IMR-90 (cell line): ENCODE results near the gene MSRB1. TPM values are rescaled to one million over a fixed set of nuclear protein-coding genes. Genes with fewer than 3 reads are reported as not detected.

ENCODE experiments used
- ATAC-seq: fragments of 200-7000 bp; cut with Tn5 transposase; 2 replicates; pipeline ENCODE4 v1.9.1; 2020; ENCODE audit warnings: low read depth, mild to moderate bottlenecking, moderate library complexity
- BruUV-seq: library from RNA; stranded (reverse); fragments of 400-500 nt; replicated peaks from 2 replicates; lab custom pipeline; 2021; lab: Mats Ljungman, UMichigan
- CTCF ChIA-PET: fragments of 300-600 bp; formaldehyde crosslinking; extraction: SDS; loops from one replicate; lab custom pipeline; 2021; ENCODE audit warnings: antibody characterized with exemption; lab: Yijun Ruan, JAX
- POLR2A ChIA-PET: fragments of 300-600 bp; sonication (Branson Sonifier 250); formaldehyde crosslinking; loops from one replicate; lab custom pipeline; 2022; ENCODE audit warnings: antibody characterized with exemption; ENCODE audit not compliant: unreplicated experiment; lab: Charles Lee
- DNase-seq: peaks from one replicate; pipeline ENCODE4 v3.0.0; 2013
- H2AFZ ChIP-seq: replicated peaks from 2 replicates; pipeline ENCODE3; 2013; ENCODE audit warnings: low read length, mild to moderate bottlenecking; ENCODE audit not compliant: poor library complexity
- H2AK5ac ChIP-seq: 2 replicates; pipeline ENCODE4 v1.6.1; 2013; ENCODE audit warnings: low read depth, low read length, inconsistent platforms
- H2AK9ac ChIP-seq: replicated peaks from 2 replicates; pipeline ENCODE3; 2013; ENCODE audit warnings: mild to moderate bottlenecking, low read depth, low read length, moderate library complexity; ENCODE audit not compliant: poor library complexity
- H2BK120ac ChIP-seq: 2 replicates; pipeline ENCODE4 v1.6.1; 2013; ENCODE audit warnings: low read depth, low read length, inconsistent platforms
- H2BK15ac ChIP-seq: 3 replicates; pipeline ENCODE4 v1.6.1; 2013; ENCODE audit warnings: low read depth, low read length, inconsistent platforms
- H2BK20ac ChIP-seq: 2 replicates; pipeline ENCODE4 v1.6.1; 2013; ENCODE audit warnings: low read depth, mild to moderate bottlenecking, inconsistent platforms, low read length, moderate library complexity
- H2BK5ac ChIP-seq: 2 replicates; pipeline ENCODE4 v1.6.1; 2013; ENCODE audit warnings: mild to moderate bottlenecking, low read depth, low read length, inconsistent platforms; ENCODE audit not compliant: poor library complexity, severe bottlenecking
- H3K14ac ChIP-seq: replicated peaks from 2 replicates; pipeline ENCODE4 v1.6.1; 2013; ENCODE audit warnings: low read depth, low read length, inconsistent platforms
- H3K18ac ChIP-seq: 2 replicates; pipeline ENCODE4 v1.6.1; 2013; ENCODE audit warnings: low read depth, low read length, control low read depth
- H3K23ac ChIP-seq: 2 replicates; pipeline ENCODE4 v1.6.1; 2013; ENCODE audit warnings: low read depth, low read length, inconsistent platforms
- H3K27ac ChIP-seq: 2 replicates; pipeline ENCODE4 v1.5.1; 2013; ENCODE audit warnings: mild to moderate bottlenecking, control low read depth, low read length; ENCODE audit not compliant: insufficient read depth
- H3K27me3 ChIP-seq: 2 replicates; pipeline ENCODE4 v1.6.1; 2013; ENCODE audit warnings: low read length; ENCODE audit not compliant: control insufficient read depth, insufficient read depth
- H3K36me3 ChIP-seq: 2 replicates; pipeline ENCODE4 v1.6.1; 2013; ENCODE audit warnings: low read length, mixed read lengths; ENCODE audit not compliant: control insufficient read depth, insufficient read depth
- H3K4ac ChIP-seq: 2 replicates; pipeline ENCODE4 v1.6.1; 2013; ENCODE audit warnings: low read depth, low read length, inconsistent platforms
- H3K4me1 ChIP-seq: 2 replicates; pipeline ENCODE4 v1.6.1; 2013; ENCODE audit warnings: low read length, mixed read lengths; ENCODE audit not compliant: control insufficient read depth, insufficient read depth
- H3K4me2 ChIP-seq: 2 replicates; pipeline ENCODE4 v1.6.1; 2013; ENCODE audit warnings: low read depth, mild to moderate bottlenecking, control low read depth, low read length, moderate library complexity
- H3K4me3 ChIP-seq: 2 replicates; pipeline ENCODE4 v1.5.1; 2013; ENCODE audit warnings: low read depth, mild to moderate bottlenecking, control low read depth, low read length, moderate library complexity; ENCODE audit not compliant: insufficient read depth
- H3K56ac ChIP-seq: 2 replicates; pipeline ENCODE4 v1.6.1; 2013; ENCODE audit warnings: low read length, inconsistent platforms; ENCODE audit not compliant: insufficient read depth; ENCODE audit errors: extremely low read depth
- H3K79me1 ChIP-seq, 2 experiments: 2 replicates each; pipeline ENCODE4 v1.6.1; 2013; ENCODE audit warnings: low read length in 2 of 2, inconsistent platforms in 1 of 2, low read depth in 1 of 2
- H3K9ac ChIP-seq: 2 replicates; pipeline ENCODE4 v1.6.1; 2013; ENCODE audit warnings: low read depth, low read length, control low read depth
- H3K9me1 ChIP-seq: 2 replicates; pipeline ENCODE4 v1.6.1; 2013; ENCODE audit warnings: low read length, inconsistent platforms; ENCODE audit not compliant: insufficient read depth
- H3K9me3 ChIP-seq: 2 replicates; pipeline ENCODE4 v1.6.1; 2013; ENCODE audit warnings: low read length; ENCODE audit not compliant: control insufficient read depth, insufficient read depth
- H4K20me1 ChIP-seq: 2 replicates; pipeline ENCODE4 v1.6.1; 2013; ENCODE audit warnings: low read length, inconsistent platforms; ENCODE audit not compliant: insufficient read depth
- H4K5ac ChIP-seq: 2 replicates; pipeline ENCODE4 v1.6.1; 2013; ENCODE audit warnings: mild to moderate bottlenecking, low read depth, low read length, control low read depth
- H4K8ac ChIP-seq, 2 experiments: 2 replicates each; pipeline ENCODE4 v1.6.1; 2013; ENCODE audit warnings: low read depth in 2 of 2, low read length in 2 of 2, control low read depth in 1 of 2, inconsistent platforms in 1 of 2
- H4K91ac ChIP-seq: 2 replicates; pipeline ENCODE4 v1.6.1; 2013; ENCODE audit warnings: low read depth, low read length, inconsistent platforms; ENCODE audit not compliant: insufficient read depth
- BHLHE40 ChIP-seq: fragments of 150-350 bp; IDR thresholded peaks from 2 replicates; pipeline ENCODE4 v1.6.1; 2016; ENCODE audit warnings: mild to moderate bottlenecking, low read depth, low read length
- CEBPB ChIP-seq: IDR thresholded peaks from 2 replicates; pipeline ENCODE4 v1.6.1; 2012; ENCODE audit warnings: low read depth, low read length, improper control_type of control experiment
- CHD1 ChIP-seq: IDR thresholded peaks from 2 replicates; pipeline ENCODE4 v1.6.1; 2012; ENCODE audit warnings: low read depth, low read length, improper control_type of control experiment
- CTCF ChIP-seq: conservative IDR thresholded peaks from 2 replicates; pipeline ENCODE4 v1.5.1; 2012; ENCODE audit warnings: mild to moderate bottlenecking, low read depth, low read length, improper control_type of control experiment
- FOS ChIP-seq: fragments of 150-350 bp; IDR thresholded peaks from 2 replicates; pipeline ENCODE4 v1.6.1; 2016; ENCODE audit warnings: low read depth, low read length
- MAFK ChIP-seq: IDR thresholded peaks from 2 replicates; pipeline ENCODE4 v1.6.1; 2012; ENCODE audit warnings: low read depth, low read length, improper control_type of control experiment
- MAZ ChIP-seq: IDR thresholded peaks from 2 replicates; pipeline ENCODE4 v1.6.1; 2012; ENCODE audit warnings: low read depth, mild to moderate bottlenecking, low read length, improper control_type of control experiment, moderate library complexity, borderline replicate concordance
- MXI1 ChIP-seq: IDR thresholded peaks from 2 replicates; pipeline ENCODE4 v1.6.1; 2012; ENCODE audit warnings: low read depth, mild to moderate bottlenecking, low read length, moderate library complexity, borderline replicate concordance
- NFE2L2 ChIP-seq: fragments of 150-350 bp; IDR thresholded peaks from 2 replicates; pipeline ENCODE4 v1.6.1; 2016; ENCODE audit warnings: low read depth, mild to moderate bottlenecking, low read length
- POLR2A ChIP-seq: IDR thresholded peaks from 2 replicates; pipeline ENCODE4 v1.6.1; 2012; ENCODE audit warnings: mild to moderate bottlenecking, low read depth, low read length
- RAD21 ChIP-seq: IDR thresholded peaks from 2 replicates; pipeline ENCODE4 v1.6.1; 2012; ENCODE audit warnings: low read length, improper control_type of control experiment
- RCOR1 ChIP-seq: IDR thresholded peaks from 2 replicates; pipeline ENCODE4 v1.6.1; 2012; ENCODE audit warnings: mild to moderate bottlenecking, low read length, improper control_type of control experiment; ENCODE audit not compliant: insufficient replicate concordance
- RFX5 ChIP-seq: IDR thresholded peaks from 2 replicates; pipeline ENCODE4 v1.8.0; 2012; ENCODE audit warnings: low read depth, mild to moderate bottlenecking, low read length, moderate library complexity
- SMC3 ChIP-seq: fragments of 150-350 bp; IDR thresholded peaks from 2 replicates; pipeline ENCODE4 v1.6.1; 2016; ENCODE audit warnings: low read depth, mild to moderate bottlenecking, antibody characterized with exemption, low read length, moderate library complexity
- WGBS, 2 experiments: methylation state at CpG; one replicate each; pipeline versions ENCODE4 v1.1.5 to v1.1.7; 2013; ENCODE audit warnings: missing lambda C conversion rate in 2 of 2; ENCODE audit not compliant: insufficient read length in 1 of 2; ENCODE audit errors: extremely low coverage in 2 of 2; 5-methylcytosine and 5-hydroxymethylcytosine counted together
- dilution Hi-C: fragments of 300-500 bp; cut with HindIII; formaldehyde crosslinking; loops from one replicate; pipeline ENCODE4 v1.14.3; 2018; ENCODE audit warnings: low sequenced_read_pairs; ENCODE audit not compliant: unreplicated experiment
- in situ Hi-C: fragments of 300-500 bp; cut with MboI; formaldehyde crosslinking; loops from 3 replicates; pipeline ENCODE4 v1.14.3; 2019; ENCODE audit warnings: low sequenced_read_pairs, inconsistent platforms, mixed read lengths
- intact Hi-C: fragments of 100-400 bp; cut with micrococcal nuclease; formaldehyde crosslinking; loops from 2 replicates; pipeline ENCODE4 v1.10.0; 2022
- polyA plus RNA-seq, 3 experiments: library from polyadenylated mRNA; depleted of rRNA; stranded (reverse); fragments of >200 nt; gene quantifications; 2 replicates each; pipeline ENCODE4 v1.2.3, GENCODE V29; 2012; ENCODE audit warnings: low replicate concordance in 1 of 3
- total RNA-seq: library from RNA; depleted of rRNA; stranded (reverse); fragments of >200 nt; gene quantifications from 2 replicates; pipeline ENCODE4 v1.2.3, GENCODE V29; 2012
- TF ChIP-seq, protein P1 (sequence below): fragments of 150-350 bp; IDR thresholded peaks from 2 replicates; pipeline ENCODE4 v1.6.1; 2016; ENCODE audit warnings: low read depth, mild to moderate bottlenecking, low read length, moderate library complexity, borderline replicate concordance
- TF ChIP-seq, protein P2 (sequence below): fragments of 150-350 bp; IDR thresholded peaks from 2 replicates; pipeline ENCODE4 v1.6.1; 2017; ENCODE audit warnings: mild to moderate bottlenecking, antibody characterized with exemption, low read length, low read depth

MSRB1 gene
- total and polyA plus RNA-seq, 2 of the 4 experiments (the other 2 are of a cell fraction), result 17.0 to 32.3 TPM

DNA sequence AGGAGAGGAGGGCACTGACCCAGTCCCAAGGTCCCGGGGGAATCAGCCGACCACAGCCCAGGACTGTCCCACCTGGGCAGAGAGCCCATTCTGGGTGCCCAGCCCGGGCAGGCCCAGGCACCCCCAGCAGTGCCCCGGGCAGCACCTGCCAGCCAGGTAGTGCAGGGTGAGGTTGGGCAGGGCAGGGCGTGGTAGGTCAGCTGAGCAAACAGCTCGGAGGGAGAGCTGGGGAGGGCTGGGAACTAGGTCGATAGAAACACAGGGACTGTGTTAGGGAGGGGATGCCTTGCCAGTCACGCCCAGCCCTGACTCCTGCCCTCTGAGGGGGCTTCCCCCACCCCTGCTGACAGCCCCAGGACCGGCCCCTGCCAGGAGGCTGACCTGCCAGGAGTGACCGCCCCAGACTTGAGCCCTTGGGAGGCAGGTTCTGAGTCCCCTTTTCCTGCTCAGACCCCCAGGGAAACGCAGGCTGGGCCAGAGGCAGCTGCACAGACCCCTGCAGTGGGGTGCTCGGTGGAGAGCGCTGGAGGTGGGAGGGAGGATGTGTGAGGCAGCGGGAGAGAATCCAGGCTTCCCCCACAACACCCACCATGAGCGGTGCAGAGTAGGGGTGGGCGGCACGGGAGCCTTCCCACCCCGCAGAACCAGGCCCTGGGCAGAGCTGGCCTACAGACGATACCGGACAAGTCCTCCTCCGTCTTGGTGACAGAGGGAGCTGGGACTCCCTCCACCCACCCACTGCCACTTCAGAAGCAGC lies 29.5 kb downstream of the MSRB1 start:
- no peak overlapping the region for H2BK5ac ChIP-seq
- H4K91ac ChIP-seq, result no peak overlapping the region
- H2AK9ac ChIP-seq, result no peak overlapping the region
- no peaks in the 10 kb centered on the region for H3K9me1 ChIP-seq
- H4K20me1 ChIP-seq, result no peaks in the 10 kb centered on the region
- TF ChIP-seq NFE2L2 (no peak), POLR2A (no peak), BHLHE40 (no peak), RCOR1 (no peak), SMC3 (no peak), CHD1 (no peak), MXI1 (no peak), RFX5 (no peak), MAFK (no peak), CEBPB (no peak), MAZ (no peak), RAD21 (no peak), FOS (no peak), CTCF (no peak)
- TF ChIP-seq, protein P1, sequence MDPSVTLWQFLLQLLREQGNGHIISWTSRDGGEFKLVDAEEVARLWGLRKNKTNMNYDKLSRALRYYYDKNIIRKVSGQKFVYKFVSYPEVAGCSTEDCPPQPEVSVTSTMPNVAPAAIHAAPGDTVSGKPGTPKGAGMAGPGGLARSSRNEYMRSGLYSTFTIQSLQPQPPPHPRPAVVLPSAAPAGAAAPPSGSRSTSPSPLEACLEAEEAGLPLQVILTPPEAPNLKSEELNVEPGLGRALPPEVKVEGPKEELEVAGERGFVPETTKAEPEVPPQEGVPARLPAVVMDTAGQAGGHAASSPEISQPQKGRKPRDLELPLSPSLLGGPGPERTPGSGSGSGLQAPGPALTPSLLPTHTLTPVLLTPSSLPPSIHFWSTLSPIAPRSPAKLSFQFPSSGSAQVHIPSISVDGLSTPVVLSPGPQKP, result no peak
- TF ChIP-seq, protein P2, sequence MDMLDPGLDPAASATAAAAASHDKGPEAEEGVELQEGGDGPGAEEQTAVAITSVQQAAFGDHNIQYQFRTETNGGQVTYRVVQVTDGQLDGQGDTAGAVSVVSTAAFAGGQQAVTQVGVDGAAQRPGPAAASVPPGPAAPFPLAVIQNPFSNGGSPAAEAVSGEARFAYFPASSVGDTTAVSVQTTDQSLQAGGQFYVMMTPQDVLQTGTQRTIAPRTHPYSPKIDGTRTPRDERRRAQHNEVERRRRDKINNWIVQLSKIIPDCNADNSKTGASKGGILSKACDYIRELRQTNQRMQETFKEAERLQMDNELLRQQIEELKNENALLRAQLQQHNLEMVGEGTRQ, result no peak
- intact Hi-C loops (no loop called here), in situ Hi-C loops (no loop called here), dilution Hi-C loops (no loop called here)
- H4K8ac ChIP-seq, result no peak overlapping the region
- no peak overlapping the region for H3K4me2 ChIP-seq
- no peak overlapping the region for H3K56ac ChIP-seq
- peaks cover 64% of the 10 kb centered on the region for H3K27me3 ChIP-seq
- BruUV-seq, result no TSS peak
- no peak overlapping the region for H3K18ac ChIP-seq
- H3K79me1 ChIP-seq, result no peaks in the 10 kb centered on the region
- no peak overlapping the region for H3K14ac ChIP-seq
- H3K27ac ChIP-seq, result no peak overlapping the region
- H2BK15ac ChIP-seq, result no peak overlapping the region
- H3K36me3 ChIP-seq, result no peaks in the 10 kb centered on the region
- ChIA-PET POLR2A (no interaction called here), CTCF (no interaction called here)
- no peak for DNase-seq
- no peak overlapping the region for H3K9ac ChIP-seq
- H2AK5ac ChIP-seq, result no peak overlapping the region
- no peak overlapping the region for H4K5ac ChIP-seq
- H3K9me3 ChIP-seq, result no peaks in the 10 kb centered on the region
- H2BK20ac ChIP-seq, result no peak overlapping the region
- no peak overlapping the region for H2BK120ac ChIP-seq
- H2AFZ ChIP-seq, result peak overlapping the region; percentile 6
- H3K4me1 ChIP-seq, result no peaks in the 10 kb centered on the region
- ATAC-seq, result no peak
- H3K23ac ChIP-seq, result no peak overlapping the region
- H3K4me3 ChIP-seq, result no peak overlapping the region
- WGBS, 2 experiments, result no CpG with 5 or more reads among the region's 21 CpGs
- no peak overlapping the region for H3K4ac ChIP-seq
